Stimulated activated CD8-positive, alpha-beta memory T cell treated with anti-CD3 and anti-CD28 coated beads, Interleukin-12 subunit alpha, Interleukin-12 subunit beta, amount 100 ng/mL, for 4 hours (primary cell): Measurements from ENCODE around the gene MUS81.
"Not testable (repeated sequence)": the region's sequence is repeated elsewhere in the genome, so short reads cannot be mapped to it uniquely, and the experiment has no call there.

ENCODE experiments used
- DNase-seq: peaks from one replicate; pipeline ENCODE4 v3.0.0-alpha.2; 2020; ENCODE audit warnings: low read depth

MUS81 gene

DNA sequence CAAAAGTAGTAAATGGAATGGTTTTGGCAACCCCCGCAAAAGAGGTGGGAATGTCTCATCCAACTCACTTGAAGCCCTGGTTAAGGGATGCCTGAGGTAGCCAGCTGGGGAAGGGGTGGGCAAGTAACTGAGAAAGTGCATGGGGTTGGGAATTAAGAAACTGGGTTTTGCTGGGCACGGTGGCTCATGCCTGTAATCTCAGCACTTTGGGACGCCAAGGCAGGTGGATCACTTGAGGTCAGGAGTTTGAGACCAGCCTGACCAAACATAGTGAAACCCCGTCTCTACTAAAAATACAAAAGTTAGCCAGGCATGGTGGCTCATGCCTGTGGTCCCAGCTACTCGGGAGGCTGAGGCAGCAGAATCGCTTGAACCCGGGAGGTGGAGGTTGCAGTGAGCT is 11.5 kb upstream of the MUS81 start:
- DNase-seq: not testable (repeated sequence)

GRCh38 chr11:65849366-65849765 is 10.9 kb upstream of the MUS81 start:
- no peak for DNase-seq

DNA sequence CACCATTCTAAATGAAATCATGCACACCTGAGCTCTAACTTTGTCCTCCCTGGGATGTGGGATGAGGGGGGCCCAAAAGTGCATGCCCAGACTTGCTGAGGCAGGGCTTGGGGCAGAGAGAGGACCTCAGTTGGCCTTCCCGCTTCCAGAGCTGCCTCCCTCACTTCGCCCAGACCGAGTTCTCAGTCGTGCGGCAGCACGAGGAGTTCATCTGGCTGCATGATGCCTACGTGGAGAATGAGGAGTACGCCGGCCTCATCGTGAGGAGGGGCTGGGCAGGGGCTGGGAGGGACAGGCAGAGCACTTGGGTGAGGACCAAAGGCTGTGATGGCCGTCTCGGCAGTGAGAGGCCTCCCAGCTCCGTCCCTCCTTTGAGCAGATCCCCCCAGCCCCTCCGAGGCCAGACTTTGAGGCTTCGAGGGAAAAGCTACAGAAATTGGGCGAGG is 10.4 kb upstream of the MUS81 start:
- DNase-seq: no peak

DNA sequence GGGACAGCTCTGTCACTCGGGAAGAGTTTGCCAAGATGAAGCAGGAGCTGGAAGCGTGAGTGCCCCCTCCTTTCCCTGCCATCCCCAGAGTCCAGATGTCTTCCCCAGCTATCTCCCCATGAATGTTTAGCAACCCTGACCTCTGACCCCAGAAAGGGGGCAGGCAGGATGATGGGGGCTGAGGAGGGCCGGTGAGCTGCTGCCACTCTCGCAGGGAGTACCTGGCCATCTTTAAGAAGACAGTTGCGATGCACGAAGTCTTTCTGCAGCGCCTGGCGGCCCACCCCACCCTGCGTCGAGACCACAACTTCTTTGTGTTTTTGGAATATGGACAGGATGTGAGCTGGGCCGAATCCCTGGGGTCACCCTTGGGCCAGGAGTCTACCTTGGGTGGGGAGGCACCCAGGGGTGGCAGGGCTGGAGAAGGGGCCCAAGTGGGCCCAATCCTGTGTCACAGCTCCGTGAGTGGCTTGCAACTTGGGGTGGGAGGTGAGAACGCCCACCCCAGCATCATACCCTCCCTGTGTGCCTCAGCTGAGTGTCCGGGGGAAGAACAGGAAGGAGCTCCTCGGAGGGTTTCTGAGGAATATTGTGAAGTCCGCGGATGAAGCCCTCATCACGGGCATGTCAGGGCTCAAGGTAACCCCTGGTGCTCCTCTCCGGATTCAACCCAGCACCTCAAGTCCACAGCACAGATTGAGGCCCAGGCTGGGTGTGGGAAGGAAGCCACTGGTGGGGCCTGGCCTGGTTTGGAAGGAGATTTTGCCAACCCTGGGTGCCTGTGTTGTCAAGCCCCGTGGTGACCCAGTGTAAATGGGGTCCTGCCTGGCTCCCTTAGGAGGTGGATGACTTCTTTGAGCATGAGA is 9.8 kb upstream of the MUS81 start:
- no peak for DNase-seq

DNA sequence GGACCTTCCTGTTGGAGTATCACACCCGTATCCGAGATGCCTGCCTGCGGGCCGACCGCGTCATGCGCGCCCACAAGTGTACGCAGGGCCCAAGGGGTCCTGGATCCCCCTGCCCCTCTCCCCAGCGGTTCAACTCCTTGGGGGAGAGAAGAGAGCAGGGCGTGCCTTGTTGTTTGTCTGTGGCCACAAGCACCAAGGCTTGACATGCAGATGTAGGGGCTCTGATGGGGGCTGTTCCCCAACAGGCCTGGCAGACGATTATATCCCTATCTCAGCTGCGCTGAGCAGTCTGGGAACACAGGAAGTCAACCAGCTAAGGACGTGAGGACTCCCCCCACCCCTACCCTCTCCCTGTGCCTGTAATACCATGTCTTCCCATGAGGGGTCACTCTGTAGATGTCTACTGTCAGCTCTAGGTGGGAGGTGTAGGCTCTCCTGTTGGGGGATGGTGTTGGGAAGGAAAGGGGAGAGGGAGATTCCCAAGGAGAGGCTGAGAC is 9.1 kb upstream of the MUS81 start:
- DNase-seq: no peak

- no peak for DNase-seq
Measured at GRCh38 chr11:65851811-65852507, 8.3 kb upstream of the MUS81 start.

DNA sequence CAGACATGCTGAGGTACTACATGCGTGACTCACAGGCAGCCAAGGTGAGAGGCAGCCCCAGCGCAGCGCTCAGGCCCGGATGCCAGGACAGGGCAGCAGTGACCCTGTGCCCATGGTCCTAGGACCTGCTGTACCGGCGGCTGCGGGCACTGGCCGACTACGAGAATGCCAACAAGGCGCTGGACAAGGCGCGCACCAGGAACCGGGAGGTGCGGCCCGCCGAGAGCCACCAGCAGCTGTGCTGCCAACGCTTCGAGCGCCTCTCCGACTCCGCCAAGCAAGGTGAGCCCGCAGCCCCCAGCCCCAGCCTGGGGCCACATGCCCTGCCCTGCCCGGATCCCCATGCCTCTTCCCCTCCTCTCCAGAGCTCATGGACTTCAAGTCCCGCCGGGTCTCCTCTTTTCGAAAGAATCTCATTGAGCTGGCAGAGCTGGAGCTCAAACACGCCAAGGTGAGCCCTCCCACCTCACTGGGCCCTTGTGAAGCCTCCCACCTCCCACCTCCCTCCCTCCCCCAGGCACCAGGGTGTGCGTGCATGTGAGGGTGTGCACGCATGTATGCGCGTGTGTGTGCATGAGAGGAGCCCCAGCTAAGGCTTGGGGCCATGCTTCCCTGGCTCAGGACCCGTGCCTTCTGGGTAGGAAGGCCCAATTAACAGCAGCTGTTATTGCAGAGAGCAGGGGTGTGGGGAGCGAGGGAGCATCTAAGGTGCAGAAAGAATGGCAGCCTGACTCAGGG is 7.6 kb upstream of the MUS81 start:
- DNase-seq: no peak

- DNase-seq: no peak
Measured at GRCh38 chr11:65853246-65853979, 6.8 kb upstream of the MUS81 start.

GRCh38 chr11:65854161-65854592 is 6.1 kb upstream of the MUS81 start:
- DNase-seq: no peak

DNA sequence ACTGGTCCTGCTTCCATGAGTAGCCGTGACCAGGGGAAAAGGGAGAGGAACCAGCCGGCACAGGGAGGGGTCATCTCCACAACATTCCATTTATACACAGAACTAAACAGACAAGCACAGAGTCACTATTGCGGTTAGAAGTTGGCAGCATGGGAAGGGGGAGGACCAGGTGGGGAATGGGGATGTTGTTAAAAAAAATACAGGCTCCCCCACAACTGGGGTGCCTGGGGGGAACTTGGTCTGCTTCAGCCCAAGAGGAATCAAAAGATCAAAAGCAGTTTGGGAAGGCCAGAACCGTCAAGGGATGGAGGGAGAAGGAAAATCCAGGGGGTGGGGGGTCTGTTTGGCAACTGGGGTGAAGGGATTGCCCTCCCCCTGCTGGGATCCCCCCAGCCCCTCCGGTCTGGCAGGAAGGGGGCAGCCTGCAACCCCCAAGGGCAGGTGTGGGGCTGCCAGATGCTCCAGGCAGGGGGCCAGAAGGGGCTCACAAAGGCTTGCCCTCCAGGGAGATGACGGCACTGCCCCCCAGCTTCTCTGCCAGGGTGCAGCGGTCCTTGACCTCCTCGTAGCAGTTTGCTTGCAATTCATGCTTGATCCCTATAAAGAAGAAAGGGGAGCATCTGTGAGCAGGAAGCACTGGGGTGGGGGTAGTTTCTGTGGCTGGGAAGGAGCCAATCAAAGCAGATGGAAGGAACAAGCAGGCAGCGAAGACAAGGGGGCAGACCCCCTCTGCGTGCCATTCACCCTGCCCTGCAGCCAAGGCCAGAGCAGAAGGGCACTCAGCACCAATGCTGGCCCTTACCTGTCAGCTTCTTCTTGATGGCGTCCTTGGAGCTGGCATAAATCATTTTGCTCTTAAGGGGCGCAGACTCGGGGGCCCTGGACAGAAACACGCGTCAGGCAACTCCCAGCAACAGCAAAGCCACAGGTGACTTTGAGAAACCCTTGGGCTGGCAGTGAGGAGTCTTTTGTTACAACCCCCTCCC is 5.1 kb upstream of the MUS81 start:
- DNase-seq: no peak

GRCh38 chr11:65855927-65856363 is 4.3 kb upstream of the MUS81 start:
- no peak for DNase-seq

GRCh38 chr11:65856689-65857499 is 3.3 kb upstream of the MUS81 start:
- DNase-seq: peak; percentile 71

GRCh38 chr11:65857500-65857852 is 2.8 kb upstream of the MUS81 start:
- DNase-seq: peak; percentile 50

DNA sequence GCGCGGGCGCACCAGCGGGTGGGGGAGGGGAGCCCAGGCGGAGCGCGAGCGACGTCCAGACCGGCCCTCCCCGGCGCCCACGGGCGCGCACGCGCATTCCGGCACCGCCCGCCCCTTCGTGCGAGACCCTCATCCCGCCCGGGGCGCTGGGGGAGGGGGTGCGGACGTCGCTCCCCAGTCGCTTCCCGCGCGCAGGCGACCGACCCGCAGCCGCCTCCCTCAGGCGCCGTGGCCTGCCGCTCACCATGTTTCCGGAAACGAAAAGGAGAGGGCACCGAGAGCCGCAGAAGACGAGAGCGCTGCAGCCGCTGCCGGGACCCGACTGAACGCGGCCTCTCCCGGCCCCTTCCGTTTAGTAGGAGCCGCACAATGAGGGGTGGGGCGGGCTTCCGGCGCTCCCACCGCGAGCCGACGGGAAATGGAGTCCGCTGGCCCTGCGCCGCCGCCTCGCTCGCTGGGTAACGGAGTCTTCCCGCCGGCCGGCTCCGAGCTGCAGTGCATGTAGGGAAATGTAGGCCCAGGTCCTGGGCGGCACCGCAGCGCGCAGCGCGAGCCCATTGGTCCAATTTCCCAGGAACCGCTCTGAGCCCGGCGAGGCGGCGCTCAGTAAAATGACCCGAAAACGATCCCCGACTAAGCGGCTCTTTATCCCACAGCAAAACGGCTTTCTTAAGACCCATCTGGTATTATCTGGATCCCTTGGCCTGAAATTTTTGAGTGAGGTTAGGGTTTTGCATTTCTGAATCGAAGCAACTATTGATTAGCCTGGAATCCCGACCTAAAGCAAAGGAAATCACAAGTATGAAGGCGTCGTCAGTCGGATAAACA is 2.2 kb upstream of the MUS81 start, which contains the start of gene CFL1:
TSS of gene CFL1 (minus strand) at position 328 of the 828 bp plus-strand sequence. CDS start at position 247, 81 bp downstream.
- DNase-seq: peak; percentile 94

GRCh38 chr11:65858681-65859087 is 1.5 kb upstream of the MUS81 start:
- no peak for DNase-seq

- peak; percentile 96 for DNase-seq
Measured at GRCh38 chr11:65859095-65859811, 980 bp upstream of the MUS81 start.

DNA sequence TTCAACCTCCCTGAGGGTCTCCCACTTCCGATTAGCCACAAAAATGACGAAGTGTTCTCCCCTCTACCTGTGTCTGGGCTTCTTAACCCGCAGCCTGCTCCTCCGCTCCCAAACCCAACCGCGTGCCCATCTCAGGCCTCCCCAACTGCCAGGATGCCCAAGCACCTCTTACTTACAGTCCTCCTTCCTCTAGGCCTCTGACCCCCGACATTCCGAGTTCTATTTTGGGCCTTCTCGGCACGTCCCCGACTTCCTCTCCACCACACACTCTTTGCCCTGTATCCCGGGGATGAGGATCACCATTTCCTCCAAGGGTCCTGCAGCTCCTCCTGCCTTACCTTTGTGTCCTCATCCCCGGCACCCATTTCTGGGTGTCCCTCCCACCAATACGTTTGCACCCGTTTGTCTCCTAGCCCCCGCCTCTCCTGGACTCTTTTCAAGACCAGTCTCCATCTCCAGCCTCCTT is 388 bp upstream of the MUS81 start:
- no peak for DNase-seq

- DNase-seq: no peak
Measured at GRCh38 chr11:65861165-65861505, 902 bp downstream of the MUS81 start.
